Stimulated activated CD4-positive, alpha-beta T cell treated with anti-CD3 and anti-CD28 coated beads, Interleukin-4, amount 100 ng/mL, for 48 hours (primary cell): ENCODE measurements around the gene IGFALS.

Experiments used
- DNase-seq, 2 donors: peaks; one replicate each; pipeline ENCODE4 v3.0.0-alpha.2; 2020; ENCODE audit warnings: low read depth in 2 of 2

The IGFALS gene

DNA sequence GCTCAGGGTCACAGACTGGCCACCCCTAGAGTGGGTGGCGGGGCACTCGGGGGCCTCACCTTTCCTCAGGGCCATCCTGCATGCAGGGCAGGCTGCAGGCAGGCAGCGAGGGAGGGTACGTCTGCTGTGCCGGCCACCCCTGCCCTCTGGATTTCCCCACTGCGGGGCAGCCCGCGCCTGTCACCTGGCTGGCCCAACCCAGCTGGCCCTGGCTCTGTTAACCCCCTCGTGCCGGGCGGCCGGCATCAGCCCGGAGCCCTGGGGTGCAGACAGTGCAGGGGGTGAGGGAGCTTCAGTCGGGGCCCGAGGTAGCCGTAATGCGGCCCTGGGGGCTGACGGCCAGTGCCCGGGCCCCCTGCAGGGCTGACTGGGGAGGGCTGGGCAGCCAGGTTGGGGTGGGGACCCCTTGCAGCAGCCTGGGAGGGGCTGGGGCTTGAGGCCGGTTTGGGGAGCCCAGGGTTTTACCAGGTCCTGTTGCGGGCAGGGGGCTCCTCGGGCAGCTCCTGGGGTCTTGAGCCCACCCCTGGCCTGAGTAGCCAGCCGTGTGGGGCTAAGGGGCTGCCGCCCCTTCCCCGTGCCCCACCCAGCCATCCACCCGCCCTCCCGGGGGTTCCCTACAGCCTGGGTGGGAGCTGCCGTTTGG, at the start of gene IGFALS:
Gene IGFALS, minus strand, starts transcription at position 128 of the 643 bp plus-strand sequence. Its CDS starts 53 bp downstream, at position 75.
- DNase-seq, result no peak

GRCh38 chr16:1839554-1839953, 46.0 kb upstream of the IGFALS start:
- no peak for DNase-seq

- no peak for DNase-seq
These were observed 40.6 kb upstream of the IGFALS start for GRCh38 chr16:1834096-1834495.

GRCh38 chr16:1832838-1833454, 39.4 kb upstream of the IGFALS start:
- no peak for DNase-seq

DNA sequence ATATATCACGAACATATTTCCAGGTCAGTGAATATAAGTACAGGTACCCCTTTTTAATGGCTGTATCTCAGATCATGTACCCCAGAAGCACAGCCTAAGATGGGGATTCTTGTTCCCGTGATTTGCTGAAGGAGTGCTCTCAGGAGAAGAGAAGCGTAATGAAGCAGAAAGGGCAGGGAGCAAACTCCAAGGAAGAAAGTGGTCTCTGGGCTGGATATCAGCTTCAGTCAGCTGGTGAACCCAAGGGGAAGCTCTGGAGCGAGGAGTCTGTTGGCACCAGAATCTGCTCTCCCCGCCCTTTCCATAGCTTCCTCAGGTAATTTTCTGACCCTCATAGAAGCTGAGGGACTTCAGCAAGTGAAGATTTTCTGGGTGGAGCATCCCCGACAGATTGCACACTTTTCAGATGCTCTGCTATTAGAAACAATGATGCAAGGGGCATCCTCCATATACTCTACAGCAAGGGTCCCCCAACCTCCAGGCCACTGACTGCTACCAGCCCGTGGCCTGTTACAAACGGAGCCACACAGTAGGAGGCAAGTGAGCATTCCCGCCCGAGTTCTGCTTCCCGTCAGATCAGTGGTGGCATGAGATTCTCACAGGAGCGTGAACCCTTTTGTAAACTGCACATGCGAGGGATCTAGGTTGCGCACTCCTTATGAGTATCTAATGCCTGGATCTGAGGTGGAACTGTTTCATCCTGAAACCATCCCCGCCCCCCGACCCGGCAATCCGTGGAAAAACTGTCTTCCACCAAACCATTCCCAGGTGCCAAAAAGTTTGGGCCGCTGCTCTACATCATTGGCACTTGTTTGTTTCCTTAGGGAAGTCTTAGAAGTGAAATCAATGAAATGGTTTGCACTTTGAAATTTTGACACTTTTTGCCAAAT, 37.9 kb upstream of the IGFALS start:
- DNase-seq, result no peak

GRCh38 chr16:1830213-1830612, 36.7 kb upstream of the IGFALS start:
- no peak for DNase-seq

- no peak for DNase-seq
These were observed 35.3 kb upstream of the IGFALS start for GRCh38 chr16:1828645-1829410.

DNA sequence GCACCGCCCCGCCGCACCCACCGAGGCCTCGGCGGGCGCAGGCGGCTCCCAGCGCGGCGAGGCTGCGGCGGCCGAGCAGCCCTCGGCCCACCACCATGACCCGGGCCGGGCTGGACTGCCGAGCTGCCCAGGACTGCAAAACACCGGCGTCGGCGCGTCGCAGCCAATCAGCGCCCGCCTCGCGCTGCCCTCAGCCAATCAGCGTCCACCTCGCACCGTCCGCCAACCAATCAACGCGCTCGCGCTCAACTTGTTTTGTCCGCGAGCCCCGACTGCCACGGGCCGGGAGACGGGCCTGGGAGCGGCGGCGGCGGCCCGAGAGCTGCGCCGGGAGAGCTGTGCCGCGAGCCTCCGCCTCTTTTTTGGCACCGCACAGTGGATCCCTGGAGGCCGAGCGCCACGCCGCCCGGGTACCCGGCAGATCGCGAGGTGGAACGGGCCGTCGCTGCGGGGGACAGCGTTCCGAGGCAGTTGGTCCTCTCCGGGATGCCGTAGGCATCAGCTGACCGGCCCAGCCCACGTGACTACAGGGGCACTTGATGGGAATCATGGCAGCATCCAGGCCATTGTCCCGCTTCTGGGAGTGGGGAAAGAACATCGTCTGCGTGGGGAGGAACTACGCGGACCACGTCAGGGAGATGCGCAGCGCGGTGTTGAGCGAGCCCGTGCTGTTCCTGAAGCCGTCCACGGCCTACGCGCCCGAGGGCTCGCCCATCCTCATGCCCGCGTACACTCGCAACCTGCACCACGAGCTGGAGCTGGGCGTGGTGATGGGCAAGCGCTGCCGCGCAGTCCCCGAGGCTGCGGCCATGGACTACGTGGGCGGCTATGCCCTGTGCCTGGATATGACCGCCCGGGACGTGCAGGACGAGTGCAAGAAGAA, 33.4 kb upstream of the IGFALS start, which contains the start of the genes FAHD1 and HAGH:
Gene FAHD1, plus strand, starts transcription at position 516 of the 883 bp plus-strand sequence. Its CDS starts 33 bp downstream, at position 549.
Gene HAGH, minus strand, starts transcription at position 135 of the 883 bp plus-strand sequence. Its CDS starts 38 bp downstream, at position 97.
- peak; percentile 81 to 84 for DNase-seq

- peak; percentile 47 to 62 for DNase-seq
These were observed 32.6 kb upstream of the IGFALS start for GRCh38 chr16:1825864-1826690.

- no peak for DNase-seq
These were observed 31.9 kb upstream of the IGFALS start for GRCh38 chr16:1825381-1825863.

- no peak for DNase-seq
These were observed 30.3 kb upstream of the IGFALS start for GRCh38 chr16:1823821-1824220.

GRCh38 chr16:1822801-1823200, 29.3 kb upstream of the IGFALS start:
- DNase-seq, result no peak

GRCh38 chr16:1821861-1822611, 28.5 kb upstream of the IGFALS start:
- no peak for DNase-seq

GRCh38 chr16:1820946-1821290, 27.4 kb upstream of the IGFALS start:
- DNase-seq, result no peak

DNA sequence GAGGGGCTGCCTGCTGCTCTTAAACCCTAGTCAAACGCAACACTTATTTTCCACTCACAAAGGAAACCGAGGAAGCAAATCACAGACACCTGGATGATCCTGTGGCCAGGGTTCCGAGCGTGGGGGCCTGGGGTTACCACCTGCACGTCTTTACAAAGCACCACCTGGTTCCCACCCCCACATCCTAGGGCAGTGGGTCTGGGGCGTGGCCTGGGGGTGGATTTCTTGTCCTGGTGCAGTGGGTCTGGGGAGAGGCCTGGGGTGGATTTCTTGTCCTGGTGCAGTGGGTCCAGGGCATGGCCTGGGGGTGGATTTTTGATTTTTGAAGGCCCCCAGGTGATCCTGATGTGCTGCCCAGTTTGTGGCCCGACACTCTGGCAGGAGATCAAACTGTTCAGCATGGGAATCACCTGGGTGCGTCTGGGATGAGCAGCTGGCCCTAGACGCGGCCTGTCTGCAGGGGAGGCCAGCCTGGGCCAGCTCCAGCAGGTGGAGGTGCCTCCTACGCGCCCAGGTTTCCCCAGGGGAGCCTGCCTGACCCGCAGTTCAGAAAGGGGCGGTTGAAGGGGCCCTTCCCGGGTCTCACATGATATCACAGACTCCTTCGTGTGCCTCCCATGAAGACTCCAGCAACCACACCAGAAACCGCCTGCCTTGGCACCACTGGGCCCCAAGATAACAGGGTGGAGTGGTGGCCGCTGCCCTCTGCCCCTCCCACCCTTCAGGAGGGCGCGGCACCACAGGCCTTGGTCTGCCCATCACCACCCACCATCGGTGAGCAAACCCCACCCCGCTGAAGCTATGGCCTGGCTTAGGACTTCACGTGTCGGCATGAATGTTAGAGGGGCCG, 26.8 kb upstream of the IGFALS start:
- DNase-seq, result no peak

DNA sequence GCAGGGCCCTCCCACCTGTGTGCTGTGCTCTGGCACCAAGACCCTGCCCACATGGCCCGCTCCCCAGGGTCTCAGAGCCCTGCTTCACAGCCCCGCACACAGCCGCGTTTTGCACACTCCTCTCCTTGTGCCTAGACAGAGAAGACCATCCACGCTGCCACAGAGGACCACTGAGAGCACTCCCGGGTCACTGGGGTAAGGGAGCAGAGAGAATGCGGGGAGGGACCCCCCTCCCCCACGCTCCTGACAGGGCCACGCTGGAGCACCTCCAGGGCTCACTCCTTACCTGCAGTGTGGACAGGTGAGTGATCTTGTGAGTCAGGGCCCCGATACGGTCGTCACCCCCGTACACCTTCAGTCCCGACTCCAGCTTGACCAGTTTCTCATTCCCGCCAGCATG, 26.1 kb upstream of the IGFALS start:
- no peak for DNase-seq

GRCh38 chr16:1818873-1819525, 25.5 kb upstream of the IGFALS start:
- DNase-seq, result no peak
